PC-9 (cell line): ENCODE measurements around the gene ARHGAP33. TPM values are rescaled to one million over a fixed set of nuclear protein-coding genes. Genes with fewer than 3 reads are reported as not detected.
A peak's percentile ranks its signal among the peaks of the same experiment; 100 is the strongest.

Experiments used
- BruUV-seq: library from RNA; stranded (reverse); fragments of 400-500 nt; replicated peaks from 2 replicates; lab custom pipeline; 2021; lab: Mats Ljungman, UMichigan
- CTCF ChIA-PET: fragments of 300-600 bp; sonication (Branson Sonifier 250); formaldehyde crosslinking; loops from one replicate; lab custom pipeline; 2022; ENCODE audit warnings: antibody characterized with exemption; lab: Charles Lee
- POLR2A ChIA-PET: fragments of 300-600 bp; sonication (Branson Sonifier 250); formaldehyde crosslinking; loops from one replicate; lab custom pipeline; 2022; ENCODE audit warnings: antibody characterized with exemption; ENCODE audit not compliant: unreplicated experiment; lab: Charles Lee
- DNase-seq, 2 experiments: peaks; one replicate each; pipeline versions ENCODE4 v3.0.0 to v3.0.0-alpha.2; 2015 to 2022; ENCODE audit warnings: mixed read lengths in 1 of 2
- H2AFZ ChIP-seq: fragments of 200-600 bp; sonication (generic); 2 replicates; pipeline ENCODE4 v1.8.1; 2017; ENCODE audit warnings: antibody characterized with exemption
- H3F3A ChIP-seq: fragments of 200-600 bp; sonication (generic); 2 replicates; pipeline ENCODE4 v1.8.1; 2017; ENCODE audit warnings: antibody characterized with exemption, mild to moderate bottlenecking, low read depth; ENCODE audit not compliant: insufficient read depth
- H3K27ac ChIP-seq: fragments of 200-600 bp; sonication (generic); 2 replicates; pipeline ENCODE4 v1.6.1; 2016; ENCODE audit warnings: mixed run types
- H3K27me3 ChIP-seq: fragments of 200-600 bp; sonication (generic); 2 replicates; pipeline ENCODE4 v1.6.1; 2016; ENCODE audit warnings: low read depth, mixed run types; ENCODE audit not compliant: insufficient read depth
- H3K36me3 ChIP-seq: fragments of 200-600 bp; sonication (generic); 2 replicates; pipeline ENCODE4 v1.6.1; 2016; ENCODE audit warnings: low read depth, mixed run types
- H3K4me1 ChIP-seq: fragments of 200-600 bp; sonication (generic); replicated peaks from 2 replicates; pipeline ENCODE4 v1.6.1; 2016; ENCODE audit warnings: mixed run types; ENCODE audit not compliant: insufficient read depth
- H3K4me2 ChIP-seq: fragments of 200-600 bp; sonication (generic); 2 replicates; pipeline ENCODE4 v1.6.1; 2017; ENCODE audit warnings: mixed run types
- H3K4me3 ChIP-seq: fragments of 200-600 bp; sonication (generic); 2 replicates; pipeline ENCODE4 v1.6.1; 2016; ENCODE audit warnings: mixed run types
- H3K79me2 ChIP-seq: fragments of 200-600 bp; sonication (generic); 2 replicates; pipeline ENCODE4 v1.6.1; 2017; ENCODE audit warnings: low read depth, mixed run types
- H3K9me2 ChIP-seq: fragments of 200-600 bp; sonication (generic); 2 replicates; pipeline ENCODE4 v1.8.1; 2017; ENCODE audit warnings: mild to moderate bottlenecking; ENCODE audit not compliant: insufficient read depth
- H3K9me3 ChIP-seq: fragments of 200-600 bp; sonication (generic); 2 replicates; pipeline ENCODE4 v1.8.1; 2016; ENCODE audit warnings: low read depth; ENCODE audit not compliant: insufficient read depth
- H4K20me1 ChIP-seq: fragments of 200-600 bp; sonication (generic); 2 replicates; pipeline ENCODE4 v1.8.1; 2017; ENCODE audit not compliant: insufficient read depth
- CTCF ChIP-seq: fragments of 200-600 bp; sonication (generic); conservative IDR thresholded peaks from 2 replicates; pipeline ENCODE4 v1.6.1; 2017; ENCODE audit warnings: mixed run types, antibody characterized with exemption, mild to moderate bottlenecking, moderate library complexity
- EZH2 ChIP-seq: fragments of 200-600 bp; sonication (generic); IDR thresholded peaks from 2 replicates; pipeline ENCODE4 v1.8.0; 2017; ENCODE audit warnings: antibody characterized with exemption, low read depth
- intact Hi-C: fragments of 100-400 bp; cut with micrococcal nuclease; formaldehyde crosslinking; loops from one replicate; pipeline ENCODE4 v1.10.0; 2022; ENCODE audit not compliant: unreplicated experiment
- total RNA-seq: library from RNA; stranded (reverse); gene quantifications from 2 replicates; pipeline ENCODE4 v1.2.3, GENCODE V29; 2021

The ARHGAP33 gene
- total RNA-seq, 1 experiment from 2014 or later: 21.3 TPM

- BruUV-seq: no TSS peak
- H3K79me2 ChIP-seq: peaks cover 1% of the 10 kb centered on the region
- DNase-seq: peak; percentile 86 to 96
- peak overlapping the region; percentile 86 for H3K4me3 ChIP-seq
- peaks cover 20% of the 10 kb centered on the region; the same call in 1 of the 2 replicates for H3F3A ChIP-seq
- TF ChIP-seq CTCF: no peak; the same call in 1 of the 2 replicates
- no peak for TF ChIP-seq EZH2
- no peaks in the 10 kb centered on the region for H4K20me1 ChIP-seq
- no peaks in the 10 kb centered on the region for H3K27me3 ChIP-seq
- no peaks in the 10 kb centered on the region for H3K9me3 ChIP-seq
- H3K36me3 ChIP-seq: no peaks in the 10 kb centered on the region
- no peaks in the 10 kb centered on the region for H3K9me2 ChIP-seq
- POLR2A ChIA-PET: interaction anchor here (0.5 kb wide), 1 partner anchor 33 kb away, joined by 5 read pairs; no protein-coding TSS in a partner anchor
- H3K4me2 ChIP-seq: peak overlapping the region; percentile 100
- peak overlapping the region; percentile 88 for H2AFZ ChIP-seq
- CTCF ChIA-PET: interaction anchor here (0.6 kb wide), 1 partner anchor 429 kb away, joined by 7 read pairs; no protein-coding TSS in a partner anchor
- peaks cover 10% of the 10 kb centered on the region; the same call in 1 of the 2 replicates for H3K4me1 ChIP-seq
- no peak overlapping the region for H3K27ac ChIP-seq
- intact Hi-C loops: loop anchor here (2.0 to 10.0 kb wide), 3 partner anchors 18 to 254 kb away; partner anchors contain the start of genes HCST, NFKBID, PROSER3 and SDHAF1
Observed at GRCh38 chr19:35740423-35741202, 34.8 kb upstream of the ARHGAP33 start.

GRCh38 chr19:35741203-35741515 is 34.2 kb upstream of the ARHGAP33 start:
- Histone ChIP-seq H3K4me3 (peak overlapping the region; percentile 86), H3K4me2 (peak overlapping the region; percentile 100), H3K27ac (no peak overlapping the region), H4K20me1 (no peaks in the 10 kb centered on the region), H3K9me3 (no peaks in the 10 kb centered on the region), H3K9me2 (no peaks in the 10 kb centered on the region), H3K4me1 (peaks cover 11% of the 10 kb centered on the region; the same call in 1 of the 2 replicates), H3F3A (peaks cover 20% of the 10 kb centered on the region; the same call in 1 of the 2 replicates), H3K27me3 (no peaks in the 10 kb centered on the region), H3K36me3 (no peaks in the 10 kb centered on the region), H2AFZ (0 out of 2 replicates have a peak overlapping the region, but pooled peaks have one; percentile 88), H3K79me2 (peaks cover 7% of the 10 kb centered on the region)
- intact Hi-C loops: loop anchor here (2.0 to 10.0 kb wide), 3 partner anchors 18 to 254 kb away; partner anchors contain the start of genes HCST, NFKBID, PROSER3 and SDHAF1
- POLR2A ChIA-PET: no interaction called here
- DNase-seq: no peak
- CTCF ChIA-PET: interaction anchor here (0.6 kb wide), 1 partner anchor 429 kb away, joined by 7 read pairs; no protein-coding TSS in a partner anchor
- TF ChIP-seq CTCF (no peak), EZH2 (no peak)
- no TSS peak for BruUV-seq

GRCh38 chr19:35742121-35742724 is 33.1 kb upstream of the ARHGAP33 start, which contains the start of gene IGFLR1:
TSS of gene IGFLR1 (minus strand) at chr19:35742452. CDS start at chr19:35741180, 1,272 bp downstream.
- Histone ChIP-seq H3K9me3 (no peaks in the 10 kb centered on the region), H3K9me2 (no peaks in the 10 kb centered on the region), H2AFZ (no peak within 1 kb of the TSS), H3K36me3 (no peaks in the 10 kb centered on the region), H3K79me2 (peaks cover 14% of the 10 kb centered on the region), H3F3A (peaks cover 21% of the 10 kb centered on the region; the same call in 1 of the 2 replicates), H3K4me1 (peaks cover 18% of the 10 kb centered on the region; the same call in 1 of the 2 replicates), H3K27ac (no peak within 1 kb of the TSS), H3K4me2 (no peak within 1 kb of the TSS), H4K20me1 (no peaks in the 10 kb centered on the region), H3K27me3 (no peaks in the 10 kb centered on the region), H3K4me3 (no peak within 1 kb of the TSS)
- no peak for TF ChIP-seq CTCF
- TF ChIP-seq EZH2: no peak
- BruUV-seq: no TSS peak
- CTCF ChIA-PET: no interaction called here
- intact Hi-C loops: loop anchor here (10.0 kb wide), 2 partner anchors 163 to 253 kb away; partner anchors contain the start of genes HCST, NFKBID, SDHAF1 and TYROBP
- POLR2A ChIA-PET: no interaction called here
- no peak for DNase-seq
